SK-N-SH (cell line): Measurements from ENCODE around the gene PRR35. TPM values are rescaled to one million over a fixed set of nuclear protein-coding genes. Genes with fewer than 3 reads are reported as not detected.

ENCODE experiments used
- CTCF ChIA-PET: fragments of 300-600, 350-600 bp; formaldehyde crosslinking; extraction: SDS; loops from one replicate; lab custom pipeline; 2021; lab: Yijun Ruan, JAX
- POLR2A ChIA-PET: fragments of 350-600 bp; sonication (Branson Sonifier 250); formaldehyde crosslinking; extraction: SDS; loops from one replicate; lab custom pipeline; 2020; ENCODE audit warnings: antibody characterized with exemption, inconsistent platforms; lab: Yijun Ruan, JAX
- DNase-seq: peaks from one replicate; pipeline ENCODE4 v3.0.0; 2012
- H2AFZ ChIP-seq: fragments of 200-600 bp; sonication (generic); 2 replicates; pipeline ENCODE4 v1.8.1; 2016; ENCODE audit warnings: antibody characterized with exemption, mild to moderate bottlenecking, low read depth
- H3F3A ChIP-seq: fragments of 200-600 bp; sonication (generic); replicated peaks from 2 replicates; pipeline ENCODE3; 2016; ENCODE audit warnings: antibody characterized with exemption, mild to moderate bottlenecking; ENCODE audit not compliant: insufficient read depth
- H3K27ac ChIP-seq, 2 experiments: fragments of 200-500 bp in 1 of 2; fragments of 200-600 bp in 1 of 2; sonication (Bioruptor generic) in 1 of 2; sonication (generic), shearing (Covaris generic) in 1 of 2; 2 replicates each; pipeline versions ENCODE4 v1.5.1 to v1.6.1; 2014 to 2016; ENCODE audit warnings: low read depth in 2 of 2, inconsistent platforms in 1 of 2, low read length in 1 of 2, mild to moderate bottlenecking in 1 of 2, mixed read lengths in 1 of 2
- H3K27me3 ChIP-seq: fragments of 200-600 bp; sonication (generic), shearing (Covaris generic); 2 replicates; pipeline ENCODE4 v1.6.1; 2016; ENCODE audit warnings: mixed run types; ENCODE audit not compliant: insufficient read depth
- H3K36me3 ChIP-seq, 2 experiments: fragments of 200-500 bp in 1 of 2; fragments of 200-600 bp in 1 of 2; sonication (Bioruptor generic) in 1 of 2; sonication (generic) in 1 of 2; replicated peaks in 1 of 2; 2 replicates each; pipeline versions ENCODE3 to v1.5.1; 2014 to 2016; ENCODE audit warnings: low read length in 1 of 2, mild to moderate bottlenecking in 1 of 2; ENCODE audit not compliant: insufficient read depth in 2 of 2, control insufficient read depth in 1 of 2
- H3K4me1 ChIP-seq, 2 experiments: fragments of 200-500 bp in 1 of 2; fragments of 200-600 bp in 1 of 2; sonication (Bioruptor generic) in 1 of 2; sonication (generic), shearing (Covaris generic) in 1 of 2; 2 replicates each; pipeline versions ENCODE4 v1.5.1 to v1.6.1; 2014 to 2016; ENCODE audit warnings: low read depth in 1 of 2, low read length in 1 of 2, mixed run types in 1 of 2; ENCODE audit not compliant: insufficient read depth in 2 of 2, control insufficient read depth in 1 of 2
- H3K4me2 ChIP-seq: fragments of 200-600 bp; sonication (generic), shearing (Covaris generic); 2 replicates; pipeline ENCODE4 v1.6.1; 2017; ENCODE audit warnings: mixed run types
- H3K4me3 ChIP-seq, 2 experiments: fragments of 200-500 bp in 1 of 2; fragments of 200-600 bp in 1 of 2; sonication (Bioruptor generic) in 1 of 2; sonication (generic), shearing (Covaris generic) in 1 of 2; 2 replicates each; pipeline versions ENCODE4 v1.5.1 to v1.8.1; 2014 to 2016; ENCODE audit warnings: low read depth in 2 of 2, inconsistent platforms in 1 of 2, low read length in 1 of 2, mild to moderate bottlenecking in 1 of 2, mixed read lengths in 1 of 2, moderate library complexity in 1 of 2
- H3K79me2 ChIP-seq: fragments of 200-600 bp; sonication (generic); 2 replicates; pipeline ENCODE4 v1.8.1; 2017; ENCODE audit warnings: mild to moderate bottlenecking; ENCODE audit not compliant: insufficient read depth
- H3K9ac ChIP-seq: fragments of 200-600 bp; sonication (generic); 2 replicates; pipeline ENCODE4 v1.6.1; 2017; ENCODE audit warnings: mixed run types
- H3K9me2 ChIP-seq: fragments of 200-600 bp; sonication (generic); 2 replicates; pipeline ENCODE4 v1.6.1; 2017; ENCODE audit warnings: mixed run types
- H3K9me3 ChIP-seq: fragments of 200-600 bp; sonication (generic); 2 replicates; pipeline ENCODE4 v1.6.1; 2017; ENCODE audit warnings: mixed run types, mild to moderate bottlenecking, moderate library complexity
- H4K20me1 ChIP-seq: fragments of 200-600 bp; sonication (generic); 2 replicates; pipeline ENCODE4 v1.6.1; 2017; ENCODE audit warnings: mild to moderate bottlenecking, mixed run types; ENCODE audit not compliant: insufficient read depth
- CTCF ChIP-seq: fragments of 200-600 bp; sonication (generic); IDR thresholded peaks from 2 replicates; pipeline ENCODE4 v1.6.1; 2017; ENCODE audit warnings: antibody characterized with exemption, mild to moderate bottlenecking, moderate library complexity
- EZH2phosphoT487 ChIP-seq: fragments of 200-600 bp; sonication (generic); IDR thresholded peaks from 2 replicates; pipeline ENCODE4 v1.6.1; 2017; ENCODE audit warnings: low read depth, mixed run types, mild to moderate bottlenecking, antibody characterized with exemption, moderate library complexity, borderline replicate concordance
- FOSL2 ChIP-seq: IDR thresholded peaks from 2 replicates; pipeline ENCODE4 v1.4.0; 2012; ENCODE audit warnings: low read depth, mild to moderate bottlenecking, moderate library complexity, borderline replicate concordance
- GABPA ChIP-seq: IDR thresholded peaks from 2 replicates; pipeline ENCODE4 v1.4.0; 2012; ENCODE audit warnings: low read depth, mild to moderate bottlenecking
- IRF3 ChIP-seq: fragments of 150-350 bp; IDR thresholded peaks from 2 replicates; pipeline ENCODE4 v1.6.1; 2016; ENCODE audit warnings: mild to moderate bottlenecking, low read depth, low read length
- MEF2A ChIP-seq: IDR thresholded peaks from 2 replicates; pipeline ENCODE4 v1.4.0; 2012; ENCODE audit warnings: low read depth, borderline replicate concordance
- NRF1 ChIP-seq: IDR thresholded peaks from 2 replicates; pipeline ENCODE4 v1.6.1; 2012; ENCODE audit warnings: low read depth, mild to moderate bottlenecking, low read length
- POLR2AphosphoS5 ChIP-seq: IDR thresholded peaks from 2 replicates; pipeline ENCODE4 v1.6.1; 2012; ENCODE audit warnings: low read depth, low read length
- RCOR1 ChIP-seq: fragments of 150-350 bp; IDR thresholded peaks from 2 replicates; pipeline ENCODE4 v1.6.1; 2017; ENCODE audit warnings: antibody characterized with exemption, low read length
- REST ChIP-seq: IDR thresholded peaks from 2 replicates; pipeline ENCODE4 v1.6.1; 2012; ENCODE audit warnings: mild to moderate bottlenecking, low read depth, low read length, moderate library complexity
- SIN3A ChIP-seq: IDR thresholded peaks from 2 replicates; pipeline ENCODE4 v1.6.1; 2012; ENCODE audit warnings: low read depth, mild to moderate bottlenecking, low read length, moderate library complexity, borderline replicate concordance
- TCF12 ChIP-seq: IDR thresholded peaks from 2 replicates; pipeline ENCODE4 v1.4.0; 2012
- USF2 ChIP-seq: fragments of 150-350 bp; IDR thresholded peaks from 2 replicates; pipeline ENCODE4 v1.6.1; 2017; ENCODE audit warnings: antibody characterized with exemption, low read length, low read depth, borderline replicate concordance
- YY1 ChIP-seq: IDR thresholded peaks from 2 replicates; pipeline ENCODE4 v1.4.0; 2012; ENCODE audit warnings: low read depth, mild to moderate bottlenecking
- ZBTB33 ChIP-seq: IDR thresholded peaks from 2 replicates; pipeline ENCODE4 v1.4.0; 2012; ENCODE audit warnings: low read depth, borderline replicate concordance
- WGBS: methylation state at CpG from one replicate; pipeline ENCODE4 v1.1.6; 2017; ENCODE audit warnings: low lambda C conversion rate; 5-methylcytosine and 5-hydroxymethylcytosine counted together
- polyA plus RNA-seq, 3 experiments: library from polyadenylated mRNA; depleted of rRNA; stranded (reverse); fragments of >200 nt; gene quantifications; 2 replicates each; pipeline ENCODE4 v1.2.3, GENCODE V29; 2012

Gene PRR35
- polyA plus RNA-seq, 1 of the 3 experiments (the other 2 are of a cell fraction) = not detected

DNA sequence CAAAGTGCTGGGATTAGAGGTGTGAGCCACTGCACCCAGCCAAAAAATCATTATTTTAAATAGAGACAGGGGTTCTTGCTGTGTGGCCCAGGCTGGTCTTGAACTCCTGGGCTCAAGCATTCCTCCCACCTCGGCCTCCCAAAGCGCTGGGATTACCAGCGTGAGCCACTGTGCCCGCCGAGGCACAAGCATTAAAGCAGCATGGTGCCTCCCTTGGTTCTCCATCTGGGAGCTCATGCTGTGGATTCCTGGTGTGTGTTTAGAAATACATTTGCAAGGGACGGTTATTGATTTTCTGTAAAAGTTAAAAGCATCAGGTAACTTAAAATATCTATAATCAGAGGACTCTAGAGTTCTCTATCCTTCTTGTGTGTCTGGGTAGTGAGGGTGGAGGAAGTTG is 47.4 kb upstream of the PRR35 start (continued):
- TF ChIP-seq USF2 (no peak), MEF2A (no peak), NRF1 (no peak), TCF12 (no peak)

- Histone ChIP-seq H3K36me3 (peaks cover 0 to 22% of the 10 kb centered on the region in 2 experiments), H2AFZ (no peak overlapping the region), H4K20me1 (no peaks in the 10 kb centered on the region), H3K4me1 (no peaks in the 10 kb centered on the region)
- CTCF ChIA-PET = interaction anchor here (1.2 to 1.7 kb wide), 2 partner anchors 12 to 26 kb away, joined by 3 to 4 read pairs; no protein-coding TSS in a partner anchor
- 95% methylated on average over 6 of the region's 10 CpGs for WGBS
- TF ChIP-seq YY1 (no peak), USF2 (no peak), EZH2phosphoT487 (no peak), FOSL2 (no peak), REST (no peak), GABPA (no peak), CTCF (no peak), RCOR1 (no peak), ZBTB33 (no peak), IRF3 (no peak), POLR2AphosphoS5 (no peak), SIN3A (no peak)
- TF ChIP-seq, all 33 proteins: peak for 0
- DNase-seq = no peak
- Histone ChIP-seq H3K27ac (no peak overlapping the region), H3K4me2 (no peak overlapping the region), H3K9me3 (no peaks in the 10 kb centered on the region), H3K9me2 (no peaks in the 10 kb centered on the region), H3K9ac (no peak overlapping the region), H3K27me3 (no peaks in the 10 kb centered on the region), H3K4me3 (no peak overlapping the region), H3F3A (no peaks in the 10 kb centered on the region), H3K79me2 (no peaks in the 10 kb centered on the region)
- POLR2A ChIA-PET = interaction anchor here (1.3 to 1.6 kb wide), 2 partner anchors 13 to 95 kb away, joined by 4 to 6 read pairs; partner anchors contain the start of gene CAPN15
Measured at GRCh38 chr16:513950-514349, 46.2 kb upstream of the PRR35 start.
